ENCODE data around the gene HEATR5A. TPM values are rescaled to one million over a fixed set of nuclear protein-coding genes. Genes with fewer than 3 reads are reported as not detected.

Gene HEATR5A
- total and polyA plus RNA-seq, 2 of the 13 experiments (the other 11 are each of a cell fraction or from before 2014, with no cell fraction given) = 36.4 to 105 TPM

DNA sequence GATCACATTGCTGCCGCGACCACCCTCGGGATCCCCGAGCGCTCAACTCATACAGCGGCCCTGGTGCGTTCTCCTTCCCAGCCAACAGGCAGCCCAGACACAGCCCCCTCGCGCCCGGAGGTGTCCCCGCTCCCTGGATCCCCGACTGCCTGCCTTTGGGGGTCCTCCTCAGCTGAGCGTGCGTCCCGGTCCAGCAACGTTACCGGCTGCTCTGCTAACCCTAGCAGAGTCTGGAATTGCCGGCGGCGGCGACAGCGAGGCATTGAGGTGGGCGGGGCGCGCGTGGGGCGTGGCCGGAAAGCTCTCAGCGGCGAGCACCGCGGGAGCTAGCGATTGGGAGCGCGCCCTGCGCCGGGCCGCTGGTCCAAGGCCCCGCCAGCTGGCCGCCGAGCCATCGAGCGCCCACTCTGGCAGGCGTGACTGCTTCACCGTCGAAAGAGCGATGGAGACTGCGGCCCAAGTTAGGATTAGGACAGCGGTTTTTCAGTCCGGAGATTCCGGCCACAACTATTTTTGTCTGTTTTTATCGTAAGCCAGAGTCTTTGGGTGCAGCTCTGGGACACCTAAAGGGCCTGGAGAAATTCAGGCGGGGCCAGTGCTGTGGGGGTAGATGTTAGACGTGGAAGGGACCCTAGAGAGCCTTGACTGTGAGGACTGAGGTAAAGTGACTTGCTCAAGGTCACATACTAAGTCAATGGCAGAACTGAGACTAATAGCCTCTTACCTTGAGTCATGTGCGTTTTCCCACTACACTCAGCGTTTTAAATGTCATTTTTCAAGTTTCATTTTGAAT, at the start of gene HEATR5A (continued):
- no peak for TF ChIP-seq NPAS2 (CRISPR knock-in tag; IDR thresholded peaks at IDR 0.05; ENCODE audit: borderline replicate concordance)
- TF ChIP-seq RORA (CRISPR knock-in tag; IDR thresholded peaks at IDR 0.05) = peak; percentile 98; the same call in 1 of the 2 replicates
- peak; percentile 59; the same call in 1 of the 2 replicates for TF ChIP-seq HNF4G (IDR thresholded peaks at IDR 0.05; ENCODE audit: borderline replicate concordance, low read depth, low read length)
- peak; percentile 92 for TF ChIP-seq HNF4G (CRISPR knock-in tag; IDR thresholded peaks at IDR 0.05; ENCODE audit: borderline replicate concordance, low read depth)
- peak; percentile 99 for TF ChIP-seq ZNF343 (CRISPR knock-in tag; IDR thresholded peaks at IDR 0.05)
- peak; percentile 99 for TF ChIP-seq SPEN (CRISPR knock-in tag; IDR thresholded peaks at IDR 0.05; ENCODE audit: low read depth)
- TF ChIP-seq HDAC1 (CRISPR knock-in tag; IDR thresholded peaks at IDR 0.05) = peak; percentile 100
- TF ChIP-seq ZFAT (CRISPR knock-in tag; conservative IDR thresholded peaks at IDR 0.05) = peak; percentile 94; the same call in 1 of the 2 replicates
- TF ChIP-seq ZNF484 (CRISPR knock-in tag; IDR thresholded peaks at IDR 0.05; ENCODE audit: borderline replicate concordance, low read depth) = no peak
- TF ChIP-seq MEIS2 (CRISPR knock-in tag; IDR thresholded peaks at IDR 0.05) = peak; percentile 93
- peak; percentile 73 for TF ChIP-seq SOX13 (IDR thresholded peaks at IDR 0.05)
- peak; percentile 83 to 98 for TF ChIP-seq SOX13 (CRISPR knock-in tag; conservative IDR thresholded peaks at IDR 0.05 in 1 of 2, IDR thresholded peaks at IDR 0.05 in 1 of 2)
- TF ChIP-seq, protein P1, sequence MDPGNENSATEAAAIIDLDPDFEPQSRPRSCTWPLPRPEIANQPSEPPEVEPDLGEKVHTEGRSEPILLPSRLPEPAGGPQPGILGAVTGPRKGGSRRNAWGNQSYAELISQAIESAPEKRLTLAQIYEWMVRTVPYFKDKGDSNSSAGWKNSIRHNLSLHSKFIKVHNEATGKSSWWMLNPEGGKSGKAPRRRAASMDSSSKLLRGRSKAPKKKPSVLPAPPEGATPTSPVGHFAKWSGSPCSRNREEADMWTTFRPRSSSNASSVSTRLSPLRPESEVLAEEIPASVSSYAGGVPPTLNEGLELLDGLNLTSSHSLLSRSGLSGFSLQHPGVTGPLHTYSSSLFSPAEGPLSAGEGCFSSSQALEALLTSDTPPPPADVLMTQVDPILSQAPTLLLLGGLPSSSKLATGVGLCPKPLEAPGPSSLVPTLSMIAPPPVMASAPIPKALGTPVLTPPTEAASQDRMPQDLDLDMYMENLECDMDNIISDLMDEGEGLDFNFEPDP (CRISPR knock-in tag; conservative IDR thresholded peaks at IDR 0.05) = no peak
- TF ChIP-seq, protein P2, sequence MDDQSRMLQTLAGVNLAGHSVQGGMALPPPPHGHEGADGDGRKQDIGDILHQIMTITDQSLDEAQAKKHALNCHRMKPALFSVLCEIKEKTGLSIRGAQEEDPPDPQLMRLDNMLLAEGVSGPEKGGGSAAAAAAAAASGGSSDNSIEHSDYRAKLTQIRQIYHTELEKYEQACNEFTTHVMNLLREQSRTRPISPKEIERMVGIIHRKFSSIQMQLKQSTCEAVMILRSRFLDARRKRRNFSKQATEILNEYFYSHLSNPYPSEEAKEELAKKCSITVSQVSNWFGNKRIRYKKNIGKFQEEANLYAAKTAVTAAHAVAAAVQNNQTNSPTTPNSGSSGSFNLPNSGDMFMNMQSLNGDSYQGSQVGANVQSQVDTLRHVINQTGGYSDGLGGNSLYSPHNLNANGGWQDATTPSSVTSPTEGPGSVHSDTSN (CRISPR knock-in tag; IDR thresholded peaks at IDR 0.05; ENCODE audit: borderline replicate concordance) = peak; percentile 73
- TF ChIP-seq SAP130 (CRISPR knock-in tag; IDR thresholded peaks at IDR 0.05; ENCODE audit: low read depth) = peak; percentile 99
- TF ChIP-seq, protein P3, sequence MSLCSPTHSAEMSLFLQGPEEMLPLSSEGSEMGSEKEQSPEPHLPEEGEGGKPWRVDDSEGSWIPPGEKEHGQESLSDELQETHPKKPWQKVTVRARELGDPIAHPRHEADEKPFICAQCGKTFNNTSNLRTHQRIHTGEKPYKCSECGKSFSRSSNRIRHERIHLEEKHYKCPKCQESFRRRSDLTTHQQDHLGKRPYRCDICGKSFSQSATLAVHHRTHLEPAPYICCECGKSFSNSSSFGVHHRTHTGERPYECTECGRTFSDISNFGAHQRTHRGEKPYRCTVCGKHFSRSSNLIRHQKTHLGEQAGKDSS (CRISPR knock-in tag; IDR thresholded peaks at IDR 0.05; ENCODE audit: borderline replicate concordance, low read depth) = peak; percentile 100
- peak; percentile 99 for TF ChIP-seq POGZ (CRISPR knock-in tag; IDR thresholded peaks at IDR 0.05)
- TF ChIP-seq, protein P4, sequence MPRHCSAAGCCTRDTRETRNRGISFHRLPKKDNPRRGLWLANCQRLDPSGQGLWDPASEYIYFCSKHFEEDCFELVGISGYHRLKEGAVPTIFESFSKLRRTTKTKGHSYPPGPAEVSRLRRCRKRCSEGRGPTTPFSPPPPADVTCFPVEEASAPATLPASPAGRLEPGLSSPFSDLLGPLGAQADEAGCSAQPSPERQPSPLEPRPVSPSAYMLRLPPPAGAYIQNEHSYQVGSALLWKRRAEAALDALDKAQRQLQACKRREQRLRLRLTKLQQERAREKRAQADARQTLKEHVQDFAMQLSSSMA (CRISPR knock-in tag; IDR thresholded peaks at IDR 0.05) = peak; percentile 98
- TF ChIP-seq POLR2G (IDR thresholded peaks at IDR 0.05; ENCODE audit: low read depth, low read length) = peak; percentile 100
- TF ChIP-seq, protein P5, sequence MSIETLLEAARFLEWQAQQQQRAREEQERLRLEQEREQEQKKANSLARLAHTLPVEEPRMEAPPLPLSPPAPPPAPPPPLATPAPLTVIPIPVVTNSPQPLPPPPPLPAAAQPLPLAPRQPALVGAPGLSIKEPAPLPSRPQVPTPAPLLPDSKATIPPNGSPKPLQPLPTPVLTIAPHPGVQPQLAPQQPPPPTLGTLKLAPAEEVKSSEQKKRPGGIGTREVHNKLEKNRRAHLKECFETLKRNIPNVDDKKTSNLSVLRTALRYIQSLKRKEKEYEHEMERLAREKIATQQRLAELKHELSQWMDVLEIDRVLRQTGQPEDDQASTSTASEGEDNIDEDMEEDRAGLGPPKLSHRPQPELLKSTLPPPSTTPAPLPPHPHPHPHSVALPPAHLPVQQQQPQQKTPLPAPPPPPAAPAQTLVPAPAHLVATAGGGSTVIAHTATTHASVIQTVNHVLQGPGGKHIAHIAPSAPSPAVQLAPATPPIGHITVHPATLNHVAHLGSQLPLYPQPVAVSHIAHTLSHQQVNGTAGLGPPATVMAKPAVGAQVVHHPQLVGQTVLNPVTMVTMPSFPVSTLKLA (IDR thresholded peaks at IDR 0.05) = peak; percentile 62
- TF ChIP-seq NFYB (CRISPR knock-in tag; IDR thresholded peaks at IDR 0.05) = peak; percentile 91
